Measurements from ENCODE around the gene USP17L30.
"Not testable (repeated sequence)": the region's sequence is repeated elsewhere in the genome, so short reads cannot be mapped to it uniquely, and the experiment has no call there.

USP17L30 gene

GRCh38 chr4:9362829-9363228 is at the start of gene USP17L30:
Gene USP17L30, plus strand, starts transcription at chr4:9363129. Its CDS starts 0 bp downstream, at chr4:9363129.
- not testable (repeated sequence) for H3K27ac ChIP-seq; H4K20me1 ChIP-seq (ENCODE audit: insufficient read depth); H3K36me3 ChIP-seq (ENCODE audit: insufficient read depth); H3K4me3 ChIP-seq (IDR thresholded peaks at IDR 0.05; ENCODE audit: insufficient read depth, low read depth, low read length); H2AFZ ChIP-seq (ENCODE audit: low read depth); H3K4me1 ChIP-seq (ENCODE audit: low read depth, poor library complexity, severe bottlenecking); H3K9ac ChIP-seq; H3K27me3 ChIP-seq (ENCODE audit: insufficient read depth, low read depth); H3K4me2 ChIP-seq; H3K79me2 ChIP-seq (ENCODE audit: insufficient read depth, low read depth)

- not testable (repeated sequence) for H4K20me1 ChIP-seq (ENCODE audit: insufficient read depth); H3K4me2 ChIP-seq; H2AFZ ChIP-seq (ENCODE audit: low read depth); H3K27me3 ChIP-seq (ENCODE audit: insufficient read depth, low read depth); H3K36me3 ChIP-seq (ENCODE audit: insufficient read depth); H3K4me3 ChIP-seq (IDR thresholded peaks at IDR 0.05; ENCODE audit: insufficient read depth, low read depth, low read length); H3K9ac ChIP-seq; H3K79me2 ChIP-seq (ENCODE audit: insufficient read depth, low read depth); H3K27ac ChIP-seq; H3K4me1 ChIP-seq (ENCODE audit: low read depth, poor library complexity, severe bottlenecking)
Measured at GRCh38 chr4:9324191-9324590, 38.7 kb upstream of the USP17L30 start.

GRCh38 chr4:9324865-9325264 is 38.1 kb upstream of the USP17L30 start, which contains the start of gene USP17L24:
Gene USP17L24, plus strand, starts transcription at chr4:9325165. Its CDS starts 0 bp downstream, at chr4:9325165.
- not testable (repeated sequence) for H2AFZ ChIP-seq (ENCODE audit: low read depth); H3K27me3 ChIP-seq (ENCODE audit: insufficient read depth, low read depth); H3K36me3 ChIP-seq (ENCODE audit: insufficient read depth); H3K4me1 ChIP-seq (ENCODE audit: low read depth, poor library complexity, severe bottlenecking); H3K79me2 ChIP-seq (ENCODE audit: insufficient read depth, low read depth); H4K20me1 ChIP-seq (ENCODE audit: insufficient read depth); H3K27ac ChIP-seq; H3K4me3 ChIP-seq (IDR thresholded peaks at IDR 0.05; ENCODE audit: insufficient read depth, low read depth, low read length); H3K9ac ChIP-seq; H3K4me2 ChIP-seq

- not testable (repeated sequence) for H2AFZ ChIP-seq (ENCODE audit: low read depth); H3K4me3 ChIP-seq (IDR thresholded peaks at IDR 0.05; ENCODE audit: insufficient read depth, low read depth, low read length); H3K9ac ChIP-seq; H3K4me2 ChIP-seq; H4K20me1 ChIP-seq (ENCODE audit: insufficient read depth); H3K79me2 ChIP-seq (ENCODE audit: insufficient read depth, low read depth); H3K36me3 ChIP-seq (ENCODE audit: insufficient read depth); H3K27ac ChIP-seq; H3K27me3 ChIP-seq (ENCODE audit: insufficient read depth, low read depth); H3K4me1 ChIP-seq (ENCODE audit: low read depth, poor library complexity, severe bottlenecking)
Measured at GRCh38 chr4:9329611-9330010, 33.3 kb upstream of the USP17L30 start, which contains the start of gene USP17L25. Gene USP17L25, plus strand, starts transcription at chr4:9329911. Its CDS starts 0 bp downstream, at chr4:9329911.

- H3K4me2 ChIP-seq; H3K79me2 ChIP-seq (ENCODE audit: insufficient read depth, low read depth); H3K4me1 ChIP-seq (ENCODE audit: low read depth, poor library complexity, severe bottlenecking); H3K4me3 ChIP-seq (IDR thresholded peaks at IDR 0.05; ENCODE audit: insufficient read depth, low read depth, low read length); H3K27ac ChIP-seq; H3K9ac ChIP-seq; H2AFZ ChIP-seq (ENCODE audit: low read depth); H4K20me1 ChIP-seq (ENCODE audit: insufficient read depth); H3K36me3 ChIP-seq (ENCODE audit: insufficient read depth); H3K27me3 ChIP-seq (ENCODE audit: insufficient read depth, low read depth): not testable (repeated sequence)
Measured at GRCh38 chr4:9334358-9334757, 28.6 kb upstream of the USP17L30 start, which contains the start of gene USP17L26. Gene USP17L26, plus strand, starts transcription at chr4:9334658. Its CDS starts 0 bp downstream, at chr4:9334658.

- not testable (repeated sequence) for H2AFZ ChIP-seq (ENCODE audit: low read depth); H3K4me3 ChIP-seq (IDR thresholded peaks at IDR 0.05; ENCODE audit: insufficient read depth, low read depth, low read length); H3K4me1 ChIP-seq (ENCODE audit: low read depth, poor library complexity, severe bottlenecking); H3K9ac ChIP-seq; H3K79me2 ChIP-seq (ENCODE audit: insufficient read depth, low read depth); H3K4me2 ChIP-seq; H4K20me1 ChIP-seq (ENCODE audit: insufficient read depth); H3K27me3 ChIP-seq (ENCODE audit: insufficient read depth, low read depth); H3K27ac ChIP-seq; H3K36me3 ChIP-seq (ENCODE audit: insufficient read depth)
Measured at GRCh38 chr4:9339103-9339502, 23.8 kb upstream of the USP17L30 start, which contains the start of gene USP17L5. Gene USP17L5, plus strand, starts transcription at chr4:9339403. Its CDS starts 0 bp downstream, at chr4:9339403.

- not testable (repeated sequence) for H4K20me1 ChIP-seq (ENCODE audit: insufficient read depth); H3K4me1 ChIP-seq (ENCODE audit: low read depth, poor library complexity, severe bottlenecking); H3K4me3 ChIP-seq (IDR thresholded peaks at IDR 0.05; ENCODE audit: insufficient read depth, low read depth, low read length); H3K27ac ChIP-seq; H3K27me3 ChIP-seq (ENCODE audit: insufficient read depth, low read depth); H2AFZ ChIP-seq (ENCODE audit: low read depth); H3K9ac ChIP-seq; H3K79me2 ChIP-seq (ENCODE audit: insufficient read depth, low read depth); H3K36me3 ChIP-seq (ENCODE audit: insufficient read depth); H3K4me2 ChIP-seq
Measured at GRCh38 chr4:9343848-9344247, 19.1 kb upstream of the USP17L30 start, which contains the start of gene USP17L27. Gene USP17L27, plus strand, starts transcription at chr4:9344148. Its CDS starts 0 bp downstream, at chr4:9344148.

- H3K4me2 ChIP-seq; H4K20me1 ChIP-seq (ENCODE audit: insufficient read depth); H3K4me3 ChIP-seq (IDR thresholded peaks at IDR 0.05; ENCODE audit: insufficient read depth, low read depth, low read length); H3K79me2 ChIP-seq (ENCODE audit: insufficient read depth, low read depth); H3K27ac ChIP-seq; H3K4me1 ChIP-seq (ENCODE audit: low read depth, poor library complexity, severe bottlenecking); H3K27me3 ChIP-seq (ENCODE audit: insufficient read depth, low read depth); H3K9ac ChIP-seq; H2AFZ ChIP-seq (ENCODE audit: low read depth); H3K36me3 ChIP-seq (ENCODE audit: insufficient read depth): not testable (repeated sequence)
Measured at GRCh38 chr4:9348593-9348992, 14.3 kb upstream of the USP17L30 start, which contains the start of gene USP17L28. Gene USP17L28, plus strand, starts transcription at chr4:9348893. Its CDS starts 0 bp downstream, at chr4:9348893.

GRCh38 chr4:9350866-9351265 is 12.1 kb upstream of the USP17L30 start:
- not testable (repeated sequence) for H4K20me1 ChIP-seq (ENCODE audit: insufficient read depth); H3K79me2 ChIP-seq (ENCODE audit: insufficient read depth, low read depth); H3K27me3 ChIP-seq (ENCODE audit: insufficient read depth, low read depth); H3K4me3 ChIP-seq (IDR thresholded peaks at IDR 0.05; ENCODE audit: insufficient read depth, low read depth, low read length); H2AFZ ChIP-seq (ENCODE audit: low read depth); H3K36me3 ChIP-seq (ENCODE audit: insufficient read depth); H3K9ac ChIP-seq; H3K27ac ChIP-seq; H3K4me2 ChIP-seq; H3K4me1 ChIP-seq (ENCODE audit: low read depth, poor library complexity, severe bottlenecking)

- H2AFZ ChIP-seq (ENCODE audit: low read depth); H3K36me3 ChIP-seq (ENCODE audit: insufficient read depth); H3K9ac ChIP-seq; H3K4me2 ChIP-seq; H3K4me3 ChIP-seq (IDR thresholded peaks at IDR 0.05; ENCODE audit: insufficient read depth, low read depth, low read length); H3K27ac ChIP-seq; H3K4me1 ChIP-seq (ENCODE audit: low read depth, poor library complexity, severe bottlenecking); H3K27me3 ChIP-seq (ENCODE audit: insufficient read depth, low read depth); H4K20me1 ChIP-seq (ENCODE audit: insufficient read depth); H3K79me2 ChIP-seq (ENCODE audit: insufficient read depth, low read depth): not testable (repeated sequence)
Measured at GRCh38 chr4:9353338-9353737, 9.6 kb upstream of the USP17L30 start, which contains the start of gene USP17L29. Gene USP17L29, plus strand, starts transcription at chr4:9353638. Its CDS starts 0 bp downstream, at chr4:9353638.
